GM18870 (cell line): ENCODE results near the gene PPP1R14B.
A peak's percentile ranks its signal among the peaks of the same experiment; 100 is the strongest.

Experiments
- ATAC-seq: cut with Tn5 transposase; IDR thresholded peaks from one replicate; pipeline ENCODE4 v1.9.1; 2021; ENCODE audit warnings: moderate library complexity; ENCODE audit not compliant: unreplicated experiment

Gene PPP1R14B

GRCh38 chr11:64281957-64282770, 35.4 kb upstream of the PPP1R14B start:
- ATAC-seq = no peak

DNA sequence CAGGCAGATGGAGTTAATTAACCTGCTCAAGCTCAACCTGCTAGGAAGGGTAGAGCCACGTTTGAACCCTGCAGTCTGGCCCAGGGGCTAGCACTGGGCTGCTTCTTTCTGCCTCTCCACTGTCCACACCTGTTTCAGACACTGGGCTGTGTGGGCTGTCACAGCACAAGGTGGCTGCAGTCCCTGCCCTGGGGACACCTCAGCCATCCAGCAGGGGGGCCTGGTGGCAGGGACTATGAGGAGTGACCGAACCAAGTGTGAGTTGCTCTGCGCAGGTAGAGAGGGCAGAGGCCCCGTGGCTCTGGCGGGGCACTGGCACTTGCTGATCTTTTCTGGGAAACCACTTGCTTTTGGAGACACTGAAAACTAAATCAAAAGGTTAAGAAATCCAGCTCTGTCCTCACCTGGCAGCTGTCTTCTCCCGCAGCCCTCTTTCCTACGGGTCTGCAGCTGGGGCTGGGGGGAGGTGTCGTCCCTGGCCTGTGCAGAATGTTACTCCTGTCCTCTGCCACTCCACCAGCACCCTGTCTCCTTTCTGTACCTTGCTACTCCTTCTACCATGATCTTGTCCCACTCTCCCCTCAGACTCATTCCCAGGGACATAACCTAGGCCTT, 31.9 kb upstream of the PPP1R14B start:
- no peak for ATAC-seq

- ATAC-seq = no peak
These were observed 30.1 kb upstream of the PPP1R14B start for GRCh38 chr11:64276653-64277431.

- ATAC-seq = no peak
These were observed 29.1 kb upstream of the PPP1R14B start for GRCh38 chr11:64275841-64276240.

DNA sequence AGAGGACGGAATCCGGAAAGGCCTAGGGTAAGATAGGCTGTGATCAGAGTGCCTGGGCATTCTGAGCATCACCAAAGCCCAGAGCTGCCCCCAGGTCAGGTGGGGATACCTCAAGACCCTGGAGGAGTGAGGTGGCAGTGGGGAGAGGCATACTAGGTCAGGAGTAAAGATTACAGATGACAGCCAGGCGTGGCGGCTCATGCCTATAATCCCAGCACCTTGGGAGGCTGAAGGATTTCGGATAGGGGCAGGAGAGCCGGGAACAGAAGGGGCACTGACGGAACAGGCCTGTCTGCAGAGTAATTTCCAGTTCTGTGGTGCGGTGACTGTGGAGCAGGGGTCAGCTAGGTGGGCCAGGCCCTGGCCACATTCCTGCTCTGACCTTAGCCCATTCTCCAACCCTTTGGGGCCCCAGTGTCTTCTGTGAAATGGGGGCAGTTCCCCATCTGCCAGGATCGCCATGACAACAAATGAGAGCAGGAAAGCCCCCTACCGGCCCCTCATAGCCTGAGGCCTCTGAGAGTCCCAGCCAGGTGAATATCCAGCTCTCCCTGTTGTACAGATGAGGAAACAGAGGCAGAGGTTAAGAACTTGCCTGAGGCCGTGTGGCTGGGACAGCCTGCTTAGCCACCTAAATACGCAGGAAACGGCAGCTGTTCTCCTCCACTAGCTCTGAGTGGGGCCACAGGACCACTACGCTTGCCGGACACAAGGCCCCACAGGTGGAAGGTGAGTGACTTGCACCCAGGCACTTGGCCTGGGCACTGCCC, 28.5 kb upstream of the PPP1R14B start:
- ATAC-seq = no peak

DNA sequence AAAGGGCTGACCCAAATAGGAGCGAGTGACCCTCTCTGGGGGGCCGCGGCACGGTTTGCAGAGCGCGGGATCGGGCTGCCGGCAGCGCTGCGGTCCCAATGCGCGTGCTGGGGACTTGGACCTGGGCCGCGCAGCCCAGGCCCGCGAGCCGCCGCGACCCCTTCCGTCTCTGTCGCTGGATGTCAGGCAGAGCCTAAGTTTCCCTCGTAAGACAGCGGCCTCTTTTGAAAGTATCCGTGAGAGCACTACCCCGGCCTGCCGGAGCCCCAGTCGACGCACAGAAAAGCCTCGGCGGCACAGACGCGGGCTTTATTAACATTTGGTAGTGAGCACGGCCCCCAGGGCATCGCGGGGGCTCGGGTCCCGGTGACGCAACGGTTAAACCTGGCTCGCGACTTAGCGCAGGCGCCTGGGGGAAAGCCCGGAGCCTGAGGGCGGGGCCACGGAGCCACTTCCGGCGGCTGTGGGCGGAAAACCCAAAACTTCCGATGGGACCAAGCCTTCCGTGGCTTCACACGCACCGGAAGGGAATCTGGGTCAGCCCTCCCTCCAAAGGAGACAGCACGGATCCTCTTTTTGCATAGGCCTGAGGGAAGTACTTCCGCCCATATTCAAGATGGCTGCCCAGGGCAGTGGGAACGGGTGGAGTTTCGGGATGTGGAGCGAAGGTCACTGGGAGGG, 22.9 kb upstream of the PPP1R14B start:
- ATAC-seq = peak; percentile 68

GRCh38 chr11:64268893-64269539, 22.3 kb upstream of the PPP1R14B start:
- ATAC-seq = peak; percentile 1

- ATAC-seq = no peak
These were observed 21.5 kb upstream of the PPP1R14B start for GRCh38 chr11:64268025-64268892.

DNA sequence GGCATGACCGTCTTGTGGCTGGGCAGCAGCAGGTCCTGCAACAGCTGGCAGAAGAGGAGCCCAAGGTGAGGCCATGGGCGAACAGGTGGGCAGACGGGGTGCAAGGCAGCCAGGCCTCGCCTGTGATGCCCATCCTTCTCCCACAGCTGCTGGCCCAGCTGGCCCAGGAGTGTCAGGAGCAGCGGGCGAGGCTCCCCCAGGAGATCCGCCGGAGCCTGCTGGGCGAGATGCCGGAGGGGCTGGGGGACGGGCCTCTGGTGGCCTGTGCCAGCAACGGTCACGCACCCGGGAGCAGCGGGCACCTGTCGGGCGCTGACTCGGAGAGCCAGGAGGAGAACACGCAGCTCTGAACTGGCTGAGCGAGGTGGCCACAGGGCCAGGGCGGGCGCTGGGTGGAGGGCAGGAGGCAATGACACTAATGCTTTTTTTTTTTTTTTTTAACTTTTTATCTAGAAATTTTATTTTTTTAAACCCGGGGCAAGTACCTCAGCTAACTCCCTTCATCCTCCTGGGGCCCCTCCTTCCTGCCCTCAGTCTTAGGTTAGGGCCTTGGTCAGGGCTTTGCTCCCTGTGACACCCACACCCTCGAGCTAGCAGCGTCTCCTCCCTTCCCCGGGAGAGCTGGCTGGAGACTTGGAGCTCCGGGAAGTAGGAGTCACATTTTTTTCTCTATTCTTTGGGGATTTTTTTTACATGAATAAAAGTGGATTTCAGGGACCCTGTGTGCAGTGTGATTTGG, 20.6 kb upstream of the PPP1R14B start:
- ATAC-seq = no peak

GRCh38 chr11:64266339-64266738, 19.6 kb upstream of the PPP1R14B start:
- ATAC-seq = no peak

DNA sequence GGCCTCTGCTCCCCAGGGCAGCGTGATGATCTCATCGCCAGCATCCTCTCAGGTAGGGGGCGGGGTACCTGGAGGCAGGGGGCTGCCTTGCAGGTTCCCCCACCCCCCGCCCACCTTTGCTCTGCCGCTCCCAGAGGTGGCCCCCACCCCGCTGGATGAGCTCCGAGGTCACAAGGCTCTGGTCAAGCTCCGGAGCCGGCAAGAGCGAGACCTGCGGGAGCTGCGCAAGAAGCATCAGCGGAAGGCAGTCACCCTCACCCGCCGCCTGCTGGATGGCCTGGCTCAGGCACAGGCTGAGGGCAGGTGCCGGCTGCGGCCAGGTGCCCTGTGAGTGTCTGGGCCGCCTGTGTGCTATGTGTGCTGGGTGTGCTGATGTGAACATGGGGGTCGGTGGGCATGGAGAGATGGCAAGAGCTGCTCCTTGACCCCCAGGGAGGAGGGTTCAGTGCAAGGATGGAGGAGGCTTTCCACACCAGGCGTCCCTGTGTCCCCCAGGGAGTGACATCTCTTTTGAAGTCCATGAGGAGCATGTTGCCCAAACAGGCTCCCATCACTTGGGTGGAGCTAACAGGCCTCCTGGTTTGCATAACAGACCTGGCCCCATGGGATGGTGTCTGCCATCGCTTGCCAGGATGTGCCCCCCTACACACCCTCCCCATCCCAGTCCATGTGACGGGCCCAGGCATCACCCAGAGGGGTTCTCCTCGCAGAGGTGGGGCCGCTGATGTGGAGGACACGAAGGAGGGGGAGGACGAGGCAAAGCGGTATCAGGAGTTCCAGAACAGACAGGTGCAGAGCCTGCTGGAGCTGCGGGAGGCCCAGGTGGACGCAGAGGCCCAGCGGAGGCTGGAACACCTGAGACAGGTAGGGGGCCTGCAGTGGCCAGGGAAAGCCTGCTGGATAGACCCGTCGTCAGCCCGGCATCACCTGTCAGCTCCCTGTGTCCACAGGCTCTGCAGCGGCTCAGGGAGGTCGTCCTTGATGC, 18.7 kb upstream of the PPP1R14B start:
- no peak for ATAC-seq

GRCh38 chr11:64264371-64264852, 17.7 kb upstream of the PPP1R14B start:
- ATAC-seq = no peak

DNA sequence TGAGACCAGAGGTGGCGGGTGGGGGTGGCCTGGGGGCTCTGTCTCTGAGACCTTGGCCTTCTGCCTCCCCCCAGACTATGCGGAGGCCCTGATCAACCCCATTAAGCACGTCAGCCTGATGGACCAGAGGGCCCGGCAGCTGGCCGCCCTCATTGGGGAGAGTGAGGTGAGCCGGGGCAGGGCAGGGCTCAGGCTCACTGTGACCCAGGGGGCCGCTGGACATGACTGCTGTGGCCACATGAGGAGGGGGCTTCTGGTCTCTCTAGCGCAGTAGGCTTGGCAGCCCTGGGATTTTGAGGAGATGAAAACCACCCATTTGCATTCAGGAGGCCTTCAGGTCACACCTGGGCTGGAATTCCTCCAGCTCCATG, 17.2 kb upstream of the PPP1R14B start:
- ATAC-seq = no peak

DNA sequence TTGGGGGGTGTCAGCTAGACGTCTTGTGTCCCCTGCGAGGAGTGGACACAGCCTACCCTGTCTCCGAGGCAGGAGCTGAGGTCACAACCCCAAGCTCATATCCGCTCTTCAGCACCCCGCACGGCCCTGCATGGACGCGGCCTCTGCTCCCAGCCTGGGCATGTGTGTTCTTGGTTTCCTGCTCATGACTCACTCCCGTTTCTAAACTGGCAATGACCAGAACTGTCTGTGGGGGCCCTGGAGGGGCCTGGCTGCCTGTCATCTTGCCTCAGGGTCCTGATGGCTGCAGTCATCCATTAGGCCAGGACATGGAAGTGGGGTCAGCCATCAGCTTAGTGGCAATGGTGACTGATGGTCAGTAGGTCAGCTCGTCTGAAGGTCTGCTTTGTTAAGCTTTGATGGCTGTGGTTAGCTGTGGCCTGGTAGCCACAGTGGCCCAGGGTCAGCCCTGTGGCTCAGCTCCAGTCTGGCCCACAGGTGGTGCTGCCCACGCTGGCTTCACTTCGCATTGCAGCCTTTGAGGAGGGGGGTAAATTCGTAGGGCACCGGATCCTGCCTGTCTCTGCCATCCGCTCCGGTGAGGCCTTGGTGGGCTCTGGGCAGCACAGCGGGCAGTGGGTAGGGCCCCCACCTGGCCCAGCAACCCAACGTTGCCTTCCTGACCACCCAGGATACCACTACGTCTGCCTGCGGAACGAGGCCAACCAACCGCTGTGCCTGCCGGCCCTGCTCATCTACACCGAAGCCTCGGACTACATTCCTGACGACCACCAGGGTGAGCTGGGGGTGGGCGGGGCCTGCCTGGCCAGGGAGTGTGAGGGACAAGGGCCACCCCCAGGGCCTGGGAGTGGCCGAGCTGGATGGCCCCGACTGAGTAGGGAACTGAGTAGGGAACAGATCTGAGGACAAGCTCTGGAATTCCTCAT, 16.5 kb upstream of the PPP1R14B start:
- no peak for ATAC-seq

- ATAC-seq = no peak
These were observed 15.7 kb upstream of the PPP1R14B start for GRCh38 chr11:64262271-64263002.
